NCI-H146 treated with DMSO at 0.1 percent for 48 hours (cell line): ENCODE results near the gene PUS7.
"Not testable (repeated sequence)": the region's sequence is repeated elsewhere in the genome, so short reads cannot be mapped to it uniquely, and the experiment has no call there.

Experiments used
- DNase-seq: peaks from one replicate; lab custom pipeline; 2025; ENCODE audit not compliant: unreplicated experiment; lab: John Stamatoyannopoulos, UW

Gene PUS7

DNA sequence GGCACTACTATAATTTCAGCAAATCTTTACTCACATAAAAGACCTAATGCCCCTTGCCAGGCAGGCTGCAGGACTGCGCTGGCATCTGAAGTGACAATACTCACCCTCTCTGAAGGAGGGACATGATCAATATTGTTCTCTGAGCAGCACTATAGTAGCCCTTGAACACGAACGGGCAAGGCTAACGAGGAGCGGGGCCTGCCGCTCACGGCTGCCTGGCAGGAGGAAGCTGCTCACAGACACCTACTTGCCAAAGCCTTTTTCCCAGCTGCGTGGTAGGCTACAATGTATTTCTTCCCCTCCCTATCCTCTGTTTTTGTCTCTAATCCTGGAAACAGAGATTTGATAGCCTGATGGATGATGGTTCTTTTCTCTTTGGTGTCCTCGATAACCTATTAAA lies 19.9 kb downstream of the PUS7 start:
- no peak for DNase-seq

DNA sequence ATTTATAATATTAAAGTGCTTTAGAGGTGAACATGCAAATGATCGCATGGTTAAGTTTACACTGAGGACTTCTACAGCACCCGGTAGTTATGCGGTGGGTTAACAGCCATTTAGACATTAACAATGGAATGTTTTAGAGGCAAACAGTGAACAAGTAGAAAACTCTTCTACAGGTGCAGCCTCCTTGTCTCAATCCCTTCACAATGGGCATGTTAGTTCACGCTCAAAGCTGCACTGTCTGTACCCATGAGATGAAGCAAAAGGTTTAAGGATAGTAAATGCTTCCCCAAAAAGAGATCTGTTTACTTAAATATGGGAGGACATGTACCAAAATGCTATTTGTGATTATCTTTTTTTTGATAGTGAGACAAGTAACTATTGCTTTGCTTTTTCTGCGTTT lies 25.1 kb downstream of the PUS7 start:
- DNase-seq, result no peak

DNA sequence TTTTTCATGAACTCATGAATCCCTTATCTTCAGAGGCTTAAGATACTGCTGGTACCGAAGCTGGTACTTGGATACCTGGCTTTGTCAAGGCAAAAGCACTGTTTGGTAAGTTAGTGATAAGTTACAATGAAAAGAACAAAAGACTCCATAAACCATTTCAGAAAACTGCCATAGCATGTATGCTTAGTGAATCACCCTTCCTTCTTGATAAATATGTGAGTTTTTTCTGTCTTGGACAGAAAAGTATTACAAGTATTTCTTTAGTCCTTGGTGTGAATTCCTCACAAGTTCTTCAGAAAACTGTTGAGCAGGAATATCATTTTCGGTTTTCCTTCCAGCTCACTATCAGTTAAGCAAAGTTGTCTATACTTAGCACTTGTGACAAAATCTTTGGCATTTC lies 25.6 kb downstream of the PUS7 start:
- DNase-seq, result no peak

DNA sequence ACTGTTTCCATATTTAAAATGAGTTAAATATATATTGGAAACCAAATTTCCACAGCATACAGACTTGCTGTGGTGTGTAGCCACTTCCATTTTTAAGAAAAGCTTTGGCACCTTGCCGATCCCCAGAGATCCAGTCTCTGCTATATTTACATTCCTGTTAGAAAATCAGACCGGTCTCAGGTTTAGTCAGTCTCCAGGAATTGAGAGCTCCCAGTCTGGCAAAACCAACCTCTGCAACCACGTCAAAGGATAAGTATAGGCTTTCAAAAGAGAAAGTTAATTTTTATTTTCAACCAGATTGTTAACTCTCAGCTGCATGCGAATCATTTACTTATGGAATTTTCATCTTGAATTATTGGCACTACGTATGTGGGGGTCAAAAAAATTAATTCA lies 28.2 kb downstream of the PUS7 start:
- no peak for DNase-seq

DNA sequence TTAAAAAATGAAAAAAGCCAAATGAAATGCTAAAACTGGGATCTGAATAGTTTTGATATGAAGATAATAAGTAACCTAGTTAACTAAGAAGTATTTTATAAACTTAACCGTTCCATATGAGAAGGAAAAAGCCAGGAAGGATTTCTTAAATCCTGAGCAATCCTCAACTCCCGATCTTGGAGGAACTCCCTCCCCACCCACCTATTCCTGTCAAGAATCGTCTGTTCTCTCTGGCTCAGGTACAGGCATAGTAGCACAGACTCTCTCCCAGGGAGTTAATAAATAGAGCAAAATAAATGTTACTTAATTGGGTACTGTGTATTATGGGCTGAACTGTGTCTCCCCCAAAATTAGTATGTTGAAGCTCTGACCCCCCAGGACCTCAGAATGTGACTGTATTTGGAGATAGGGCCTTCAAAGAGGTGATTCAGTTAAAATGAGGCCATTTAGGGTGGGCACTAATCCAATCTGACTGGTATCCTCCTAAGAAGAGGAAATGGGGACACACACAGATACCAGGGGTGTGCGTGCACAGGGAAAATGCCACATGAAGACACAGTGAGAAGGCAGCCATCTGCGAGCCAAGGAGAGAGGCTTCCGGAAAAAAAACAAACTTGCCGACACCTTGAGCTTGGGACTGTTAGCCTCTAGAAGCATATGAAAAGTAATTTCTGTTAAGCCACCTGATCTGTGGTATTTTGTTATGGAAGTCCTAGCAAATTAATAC lies 28.7 kb downstream of the PUS7 start:
- DNase-seq, result no peak

DNA sequence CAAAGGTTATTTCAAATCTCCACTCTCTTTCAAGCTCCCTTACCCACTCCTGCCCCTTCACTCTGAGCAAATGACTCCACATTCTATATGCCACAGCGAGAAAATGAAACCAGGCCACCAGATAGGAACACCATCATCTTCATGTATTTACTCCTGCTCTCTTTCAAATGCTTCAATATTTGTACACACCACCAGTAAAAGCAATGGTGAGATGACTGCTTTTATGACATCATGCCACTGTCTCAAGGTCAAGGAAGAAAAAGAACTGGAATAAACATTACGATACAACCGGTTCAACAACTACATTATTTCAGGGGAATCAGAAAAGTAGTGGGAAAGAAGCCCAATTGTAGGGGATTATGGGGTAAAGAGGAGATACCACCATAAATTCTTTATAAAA lies 32.7 kb downstream of the PUS7 start:
- no peak for DNase-seq

DNA sequence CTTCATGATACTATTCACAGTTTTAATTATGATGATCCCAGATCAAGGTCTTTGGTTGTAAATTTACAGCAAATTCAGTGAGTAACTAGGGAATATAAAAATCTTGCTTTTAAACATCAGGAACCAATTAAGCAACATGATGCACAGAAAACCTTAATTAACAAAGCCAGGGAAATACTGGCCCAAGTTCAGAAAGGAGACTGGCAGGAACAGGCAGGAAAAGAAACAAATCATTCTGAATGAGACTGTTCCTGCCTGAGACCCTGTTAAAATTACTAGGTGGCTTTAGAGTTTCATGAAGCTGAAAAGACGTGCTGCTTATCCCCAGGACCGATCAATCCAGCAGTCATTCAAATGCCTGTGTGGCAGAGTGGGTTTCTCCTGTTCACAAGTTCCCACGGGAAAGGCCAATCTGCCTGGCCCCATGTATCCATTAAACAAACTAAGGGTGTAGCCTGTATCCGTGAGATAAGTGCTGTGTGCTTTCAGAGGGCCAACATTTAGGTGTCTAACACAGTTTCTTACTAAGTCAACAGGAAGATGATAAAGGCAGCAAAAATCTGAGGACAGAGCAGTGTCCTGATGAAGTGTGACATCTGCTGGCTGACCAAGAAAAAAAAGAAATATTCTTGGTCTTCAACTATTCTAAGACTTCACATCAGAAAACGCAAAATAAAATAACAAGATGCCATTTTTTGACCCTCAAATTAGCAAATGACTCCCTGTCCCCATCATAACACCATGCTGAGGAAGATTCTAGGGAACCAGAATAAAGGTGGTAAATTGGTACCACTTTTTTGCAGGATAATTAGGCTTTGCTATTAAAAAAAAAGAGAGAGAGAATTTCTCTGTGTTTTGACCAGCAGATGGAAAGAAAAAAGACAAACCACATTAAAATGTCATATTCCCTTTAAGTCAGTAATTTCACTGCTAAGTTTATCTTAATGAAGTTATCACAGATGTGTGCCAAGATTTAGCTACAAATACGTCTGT lies 34.2 kb downstream of the PUS7 start:
- no peak for DNase-seq

DNA sequence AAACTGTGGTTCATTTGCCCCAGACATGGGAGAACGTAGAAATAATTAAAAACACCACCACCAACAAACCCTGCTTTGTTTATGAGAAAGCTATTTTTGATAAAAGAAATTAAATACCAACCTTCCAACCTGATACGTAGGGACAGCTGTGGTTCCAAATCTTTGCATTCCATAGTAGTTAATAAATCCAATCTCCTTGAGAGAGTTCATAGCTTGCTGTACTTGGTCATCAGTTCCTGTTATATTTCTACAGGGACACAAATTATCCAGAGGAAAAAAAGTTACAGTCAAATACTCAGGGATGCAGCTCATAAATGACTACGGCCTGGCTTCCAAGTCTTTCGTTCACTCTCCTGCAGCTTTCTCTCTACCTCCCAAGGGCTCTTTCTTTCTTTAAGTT lies 41.1 kb downstream of the PUS7 start:
- DNase-seq, result no peak

DNA sequence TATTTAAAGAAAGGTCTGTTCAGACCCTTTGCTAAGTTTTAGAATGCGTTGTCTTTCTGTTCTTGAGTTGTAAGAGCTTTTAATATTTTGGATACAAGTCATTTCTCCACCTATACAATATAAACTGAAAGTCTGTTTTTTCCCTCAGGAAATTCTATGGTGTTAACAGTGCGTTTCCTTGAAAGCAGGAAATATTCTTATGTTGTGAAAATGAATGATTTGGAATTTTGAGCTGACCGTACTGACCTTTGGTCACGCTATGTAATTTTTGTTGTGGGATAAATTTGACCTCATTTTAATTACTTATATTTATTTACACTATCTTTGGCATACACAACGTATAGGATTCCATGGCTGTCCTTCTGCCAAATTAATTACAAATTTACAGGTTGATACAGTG lies 43.5 kb downstream of the PUS7 start:
- no peak for DNase-seq

DNA sequence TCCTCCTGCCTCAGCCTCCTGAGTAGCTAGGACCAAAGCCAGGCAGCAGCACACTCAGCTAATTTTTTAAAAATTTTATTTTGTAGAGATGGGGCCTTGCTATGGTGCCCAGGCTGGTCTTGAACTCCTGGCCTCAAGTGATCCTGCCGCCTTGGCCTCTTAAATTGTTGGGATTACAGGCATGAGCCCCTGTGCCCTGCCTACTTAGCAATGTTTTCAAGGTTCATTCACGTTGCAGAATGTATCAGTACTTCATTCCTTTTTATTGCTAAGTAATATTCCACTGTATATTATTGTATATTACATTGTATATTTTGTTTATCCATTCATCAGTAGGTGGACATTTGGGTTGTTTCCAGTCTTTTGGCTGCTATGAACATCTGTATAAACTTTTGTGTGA lies 44.2 kb downstream of the PUS7 start:
- no peak for DNase-seq

DNA sequence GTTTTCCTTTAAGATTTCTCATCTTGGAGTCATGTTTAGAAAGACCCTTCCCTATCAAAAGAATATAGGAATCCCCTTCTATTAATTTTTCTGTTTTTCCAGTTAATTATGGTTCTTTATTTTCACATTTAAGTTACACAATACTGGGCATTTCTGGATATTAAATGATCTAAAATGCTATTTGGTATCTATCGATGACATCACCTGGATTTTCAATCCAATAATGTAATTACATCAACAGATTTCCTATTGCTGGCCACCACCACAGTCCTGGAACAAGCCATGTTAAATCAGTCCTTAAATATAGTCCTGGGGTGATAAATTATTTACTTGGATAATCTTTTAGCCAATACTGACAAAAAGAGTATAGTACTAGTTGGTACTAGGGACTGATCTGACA lies 48.0 kb downstream of the PUS7 start:
- DNase-seq, result no peak

DNA sequence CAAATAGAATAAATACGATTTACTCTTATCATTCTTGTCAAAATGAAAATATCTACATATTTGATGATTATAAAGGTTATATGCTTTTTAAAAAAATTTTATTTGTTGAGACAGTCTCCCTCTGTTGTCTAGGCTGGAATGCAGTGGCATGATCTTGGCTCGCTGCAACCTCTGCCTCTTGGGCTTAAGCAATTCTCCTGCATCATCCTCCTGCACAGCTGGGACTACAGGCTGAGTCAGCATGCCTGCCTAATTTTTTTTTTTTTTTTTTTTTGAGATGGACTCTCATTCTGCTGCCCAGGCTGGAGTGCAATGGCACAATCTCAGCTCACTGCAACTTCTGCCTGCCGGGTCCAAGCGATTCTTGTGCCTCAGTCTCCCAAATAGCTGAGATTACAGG lies 48.9 kb downstream of the PUS7 start:
- DNase-seq, result no peak

DNA sequence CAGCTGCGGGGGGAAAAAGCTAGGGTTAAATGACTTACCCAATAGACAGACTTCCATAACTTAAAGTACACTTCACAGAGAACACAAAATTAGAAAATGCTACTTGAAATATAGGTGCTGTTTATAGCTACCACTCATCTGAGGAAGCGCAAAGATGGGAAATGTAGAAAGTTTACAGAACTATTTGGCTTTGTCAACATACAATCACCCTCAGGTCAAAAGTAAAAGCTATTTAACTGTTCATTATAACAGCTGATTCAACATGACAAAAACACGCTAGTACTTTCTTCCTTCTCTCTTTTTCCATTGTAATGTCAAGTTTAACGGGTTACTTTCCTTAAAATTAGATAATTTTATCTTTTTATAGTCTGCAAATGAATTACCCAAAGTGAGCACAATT lies 51.2 kb downstream of the PUS7 start:
- DNase-seq, result no peak

DNA sequence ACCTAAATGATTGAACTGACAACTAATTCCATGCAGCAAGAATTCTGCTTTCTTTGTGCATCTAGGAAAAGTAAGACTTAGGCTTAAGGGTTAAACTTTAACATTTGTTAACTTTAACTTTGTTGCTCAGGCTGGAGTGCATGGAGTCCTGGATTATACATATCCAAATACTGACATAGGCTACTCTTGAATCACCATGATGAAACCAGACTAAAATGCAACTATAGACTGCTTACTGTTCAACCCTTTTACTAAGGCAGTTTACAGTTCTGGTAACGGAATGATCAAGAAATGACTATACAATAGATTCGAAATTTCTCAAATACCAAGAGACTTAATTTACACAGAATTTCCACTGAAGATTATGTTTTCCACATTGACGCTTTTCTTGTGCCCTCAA lies 52.0 kb downstream of the PUS7 start:
- DNase-seq, result no peak

DNA sequence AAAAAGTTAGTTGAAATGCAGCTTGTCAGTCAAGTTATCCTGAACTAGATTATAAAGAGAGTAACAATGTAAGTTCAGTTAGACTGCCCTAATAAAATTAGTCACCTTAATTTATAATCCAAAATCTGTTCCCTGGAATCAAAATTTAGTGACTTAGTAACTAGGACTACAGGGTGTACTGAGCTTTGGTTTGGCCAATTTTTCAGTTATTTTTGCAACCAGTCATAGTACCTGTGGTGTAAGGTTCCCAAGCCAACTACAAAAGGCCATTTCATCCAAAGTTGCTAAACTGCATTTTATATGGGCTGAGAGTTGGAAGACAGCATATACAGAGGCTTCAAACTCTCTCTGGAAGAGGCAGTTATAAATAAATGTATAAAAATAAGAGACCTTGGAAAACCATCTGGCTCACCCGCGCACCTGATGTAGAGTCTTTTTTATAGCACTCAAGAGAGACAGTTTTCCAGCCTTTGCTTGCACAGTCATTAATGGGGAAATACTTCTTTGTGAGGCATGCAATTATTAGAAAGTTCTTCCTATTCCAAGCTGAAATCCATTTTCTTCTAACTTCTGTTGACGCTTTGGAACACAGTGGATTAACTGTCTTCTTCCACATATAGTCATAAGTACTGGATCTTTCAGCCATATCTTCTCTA lies 59.2 kb downstream of the PUS7 start:
- DNase-seq, result no peak

DNA sequence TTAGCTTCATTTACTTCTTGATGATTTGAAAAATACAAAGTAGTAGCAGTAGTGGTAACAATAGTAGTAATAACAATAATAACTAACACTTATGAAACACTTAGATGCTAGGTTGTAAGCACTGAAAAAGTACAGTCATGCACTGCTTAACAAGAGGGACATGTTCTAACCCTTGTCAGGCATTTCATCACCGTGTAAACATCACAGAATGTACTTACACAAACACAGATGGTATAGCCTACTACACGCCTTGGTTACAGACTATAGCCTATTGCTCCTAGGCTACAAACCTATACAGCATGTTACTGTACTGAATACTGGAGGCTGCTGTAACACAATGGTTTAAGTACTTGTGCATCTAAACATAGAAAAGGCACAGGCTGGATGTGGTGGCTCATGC lies 60.6 kb downstream of the PUS7 start:
- DNase-seq, result no peak

DNA sequence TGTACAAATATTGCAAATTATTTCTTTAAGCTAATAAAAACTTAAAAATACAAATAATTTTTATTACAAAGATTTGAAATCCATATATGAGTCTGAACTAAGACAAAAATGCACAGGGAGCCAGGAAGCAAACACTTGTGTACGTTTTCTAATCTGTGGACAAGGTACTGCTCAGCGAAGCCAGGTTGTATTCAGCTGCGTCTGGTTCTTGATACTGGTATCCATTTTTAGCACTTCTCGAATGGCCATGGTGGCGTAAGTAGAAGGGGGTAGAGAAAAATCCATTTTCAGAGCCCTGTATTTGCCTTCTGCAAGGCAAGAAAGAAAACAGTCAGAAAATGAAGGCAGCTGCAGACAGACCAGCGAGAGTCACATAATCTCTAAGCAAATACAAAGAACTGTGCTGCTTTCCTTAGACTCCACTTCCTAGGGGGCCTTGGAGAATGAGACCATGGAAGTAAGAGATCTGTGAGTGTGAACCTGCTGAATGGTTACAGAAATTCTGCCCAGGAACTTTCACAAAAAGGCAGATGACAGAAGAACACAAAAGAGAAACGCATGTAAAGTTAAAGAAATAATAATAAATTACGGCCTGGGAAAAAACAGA lies 64.3 kb downstream of the PUS7 start:
- no peak for DNase-seq

DNA sequence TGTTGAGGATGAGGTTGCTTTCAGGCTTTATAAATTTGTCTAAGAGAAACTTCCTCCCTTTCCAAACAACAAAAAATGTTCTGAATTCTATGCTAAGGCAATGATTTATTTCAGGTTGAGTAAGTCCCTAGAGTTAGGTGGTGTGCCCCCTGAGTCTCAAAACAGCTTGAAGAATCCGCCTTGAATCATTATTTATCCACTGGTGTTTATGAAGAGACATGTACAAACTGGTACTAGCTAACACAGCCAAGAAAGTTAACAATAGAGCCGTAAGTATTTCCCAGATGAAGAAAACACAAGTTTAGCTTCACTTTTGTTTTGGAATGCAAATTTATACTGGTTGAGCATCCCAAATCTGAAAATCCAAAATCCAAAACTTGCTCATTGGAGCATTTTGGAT lies 67.2 kb downstream of the PUS7 start:
- no peak for DNase-seq

DNA sequence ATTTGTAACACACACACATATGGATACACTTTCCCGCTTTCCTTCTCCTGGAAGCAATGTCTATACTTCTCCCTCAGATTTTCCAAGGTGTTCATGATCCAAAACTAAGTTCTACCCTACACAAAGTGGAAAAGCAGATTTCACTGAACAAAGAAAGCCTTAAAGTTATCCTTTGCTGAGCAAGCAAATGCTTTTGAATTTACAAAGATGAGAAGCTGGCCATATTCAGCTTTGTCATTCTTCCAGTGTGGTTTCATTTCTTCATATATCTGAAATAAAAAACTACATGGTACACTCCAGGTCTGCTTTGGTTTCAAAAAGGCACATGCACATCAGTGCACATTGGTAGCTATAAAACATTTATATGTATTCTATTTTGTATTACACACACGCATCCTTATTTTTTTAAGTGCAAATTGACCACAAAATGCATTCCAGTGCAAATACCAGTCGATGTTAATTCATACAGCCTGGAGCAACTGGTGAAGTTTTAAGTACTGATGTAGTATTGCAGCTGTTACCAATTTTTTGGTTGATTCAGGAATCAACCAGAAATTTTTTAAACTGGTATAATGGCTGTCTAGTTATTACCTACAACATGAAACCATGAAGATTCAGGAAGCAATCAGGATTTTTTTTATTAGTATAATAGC lies 67.8 kb downstream of the PUS7 start:
- no peak for DNase-seq

DNA sequence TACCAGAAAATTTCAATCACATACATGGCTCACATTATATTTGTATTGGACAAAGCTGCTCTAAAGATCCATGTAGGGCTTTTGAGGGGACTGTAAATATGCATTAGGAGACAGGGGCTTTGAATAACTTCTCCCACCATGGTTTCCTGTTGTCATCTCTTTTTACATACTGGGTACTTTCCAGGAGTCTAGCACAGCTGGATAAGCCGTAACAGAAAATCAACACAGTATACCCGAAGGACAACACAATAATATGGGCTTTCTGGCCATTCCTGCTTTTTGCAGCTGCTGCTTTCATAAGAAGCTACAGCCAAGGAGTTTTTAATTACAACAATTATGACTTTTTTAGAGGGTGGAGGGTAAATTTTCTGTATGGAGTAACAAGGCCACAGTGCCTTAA lies 70.0 kb downstream of the PUS7 start:
- DNase-seq, result no peak

DNA sequence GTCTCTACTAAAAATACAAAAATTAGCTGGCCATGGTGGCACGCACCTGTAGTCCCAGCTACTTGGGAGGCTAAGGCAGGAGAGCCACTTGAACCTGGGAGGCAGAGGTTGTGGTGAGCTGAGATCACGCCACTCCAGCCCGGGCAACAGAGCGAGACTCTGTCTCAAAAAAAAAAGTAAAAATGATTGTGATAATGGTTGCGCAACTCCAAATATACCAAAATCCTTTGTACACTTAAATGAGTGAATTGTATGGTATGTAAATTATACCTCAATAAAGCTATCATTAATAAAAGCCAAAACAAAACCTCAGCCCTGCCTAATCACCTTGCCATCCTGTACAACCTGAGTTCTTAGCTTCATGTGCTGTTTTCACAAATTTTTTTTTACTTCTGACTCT lies 71.2 kb downstream of the PUS7 start:
- not testable (repeated sequence) for DNase-seq
